ENCODE measurements around the gene ATP6V1A.
"Not testable (repeated sequence)": the region's sequence is repeated elsewhere in the genome, so short reads cannot be mapped to it uniquely, and the experiment has no call there.

ATP6V1A gene

DNA sequence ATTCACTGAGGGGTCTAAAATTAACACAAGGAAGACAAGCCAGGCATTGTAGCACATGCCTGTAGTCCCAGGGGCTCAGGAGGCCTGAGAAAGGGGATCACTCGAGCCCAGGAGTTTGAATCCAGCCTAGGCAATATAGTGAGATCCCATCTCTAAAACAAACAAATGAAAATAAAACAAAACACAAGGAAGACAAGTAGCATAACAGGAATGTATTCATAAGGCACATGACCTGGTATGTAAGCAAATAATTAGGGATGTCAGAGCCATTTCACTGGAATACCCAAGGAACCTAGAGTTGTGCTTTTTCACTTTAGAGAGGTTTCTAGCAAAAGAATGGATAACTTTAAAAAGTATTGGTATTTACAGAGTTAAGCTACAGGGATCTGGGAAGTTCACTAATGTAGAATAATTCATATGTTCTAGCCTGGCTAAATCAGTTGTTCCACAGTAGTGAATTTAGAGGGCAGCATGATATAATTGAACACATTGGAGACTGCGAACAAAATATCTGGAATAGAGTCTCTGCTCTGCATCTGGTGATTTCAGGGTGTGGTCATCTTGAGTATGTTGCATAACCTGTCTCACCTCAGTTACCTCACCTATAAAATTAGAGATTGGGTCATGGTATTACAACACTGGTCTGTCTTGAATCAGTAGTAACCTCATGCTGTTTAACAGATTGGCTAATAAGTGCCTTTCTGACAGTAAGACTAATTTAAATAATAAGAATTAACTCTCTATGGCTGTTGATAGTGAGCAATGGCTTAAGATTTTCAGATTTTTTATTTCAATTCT lies 101.0 kb downstream of the ATP6V1A start:
- no peak overlapping the region for H3K4me3 ChIP-seq (ENCODE audit: low read length in 2 of 2)
- H3K36me3 ChIP-seq (ENCODE audit: control insufficient read depth in 2 of 2, insufficient read depth in 2 of 2, low read length in 2 of 2) = no peaks in the 10 kb centered on the region
- no peaks in the 10 kb centered on the region for H3K27me3 ChIP-seq (ENCODE audit: control insufficient read depth in 1 of 2, insufficient read depth in 2 of 2, low read length in 2 of 2)
- H3K27ac ChIP-seq (ENCODE audit: low read length) = no peak overlapping the region
- H3K9me3 ChIP-seq (ENCODE audit: control insufficient read depth in 2 of 2, low read length in 2 of 2) = no peaks in the 10 kb centered on the region
- no peaks in the 10 kb centered on the region for H3K4me1 ChIP-seq (ENCODE audit: control insufficient read depth, insufficient read depth, low read length)
- no peak overlapping the region for H3K9ac ChIP-seq (ENCODE audit: low read length in 2 of 2)

DNA sequence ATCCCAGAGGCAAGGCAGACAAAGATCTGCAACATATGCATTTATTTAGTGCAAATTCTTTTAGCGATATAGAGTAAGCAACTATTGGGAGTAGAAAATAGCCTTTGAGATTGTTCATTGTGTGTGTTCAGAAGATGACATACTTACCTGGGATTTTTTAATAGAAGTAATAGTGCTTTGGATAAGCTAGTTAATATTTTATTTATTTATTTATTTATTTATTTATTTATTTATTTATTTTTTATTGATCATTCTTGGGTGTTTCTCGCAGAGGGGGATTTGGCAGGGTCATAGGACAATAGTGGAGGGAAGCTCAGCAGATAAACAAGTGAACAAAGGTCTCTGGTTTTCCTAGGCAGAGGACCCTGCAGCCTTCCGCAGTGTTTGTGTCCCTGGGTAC lies 102.2 kb downstream of the ATP6V1A start:
- H3K27ac ChIP-seq (ENCODE audit: low read length); H3K9ac ChIP-seq (ENCODE audit: low read length in 2 of 2); H3K4me3 ChIP-seq (ENCODE audit: low read length in 2 of 2); H3K36me3 ChIP-seq (ENCODE audit: control insufficient read depth in 2 of 2, insufficient read depth in 2 of 2, low read length in 2 of 2); H3K4me1 ChIP-seq (ENCODE audit: control insufficient read depth, insufficient read depth, low read length); H3K27me3 ChIP-seq (ENCODE audit: control insufficient read depth in 1 of 2, insufficient read depth in 2 of 2, low read length in 2 of 2); H3K9me3 ChIP-seq (ENCODE audit: control insufficient read depth in 2 of 2, low read length in 2 of 2): not testable (repeated sequence)

DNA sequence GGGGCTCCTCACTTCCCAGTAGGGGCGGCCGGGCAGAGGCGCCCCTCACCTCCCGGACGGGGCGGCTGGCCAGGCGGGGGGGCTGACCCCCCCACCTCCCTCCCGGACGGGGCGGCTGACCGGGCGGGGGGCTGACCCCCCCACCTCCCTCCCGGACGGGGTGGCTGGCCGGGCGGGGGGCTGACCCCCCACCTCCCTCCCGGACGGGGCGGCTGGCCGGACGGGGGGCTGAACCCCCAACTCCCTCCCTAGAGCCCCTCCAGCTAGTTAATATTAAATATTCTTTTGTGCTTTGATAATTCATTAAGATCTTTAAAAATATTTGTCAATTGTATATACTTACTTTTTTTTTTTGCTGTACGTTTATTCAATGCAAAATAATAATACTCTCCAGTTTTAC lies 103.0 kb downstream of the ATP6V1A start:
- H3K4me1 ChIP-seq (ENCODE audit: control insufficient read depth, insufficient read depth, low read length); H3K9ac ChIP-seq (ENCODE audit: low read length in 2 of 2); H3K27me3 ChIP-seq (ENCODE audit: control insufficient read depth in 1 of 2, insufficient read depth in 2 of 2, low read length in 2 of 2); H3K4me3 ChIP-seq (ENCODE audit: low read length in 2 of 2); H3K27ac ChIP-seq (ENCODE audit: low read length); H3K36me3 ChIP-seq (ENCODE audit: control insufficient read depth in 2 of 2, insufficient read depth in 2 of 2, low read length in 2 of 2); H3K9me3 ChIP-seq (ENCODE audit: control insufficient read depth in 2 of 2, low read length in 2 of 2): not testable (repeated sequence)

DNA sequence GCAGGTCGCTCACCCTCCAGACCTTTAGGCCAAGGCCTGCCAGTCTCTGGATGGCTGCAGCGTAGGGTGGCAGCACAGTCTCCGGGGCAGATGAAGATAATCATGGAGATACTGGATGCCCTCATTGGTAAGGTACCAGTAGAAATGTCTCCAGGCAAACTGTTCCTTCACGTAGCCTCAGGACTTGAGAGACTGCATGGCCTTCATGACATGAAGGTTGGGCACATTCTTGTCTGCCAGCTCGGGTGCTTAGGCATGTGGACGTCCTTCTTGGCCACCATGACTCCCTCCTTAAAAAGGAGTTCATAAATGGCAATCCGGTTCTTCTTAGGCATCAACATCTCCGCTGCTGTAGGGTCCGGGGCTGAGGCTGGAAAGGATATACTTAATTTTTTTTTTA lies 103.6 kb downstream of the ATP6V1A start:
- H3K27ac ChIP-seq (ENCODE audit: low read length); H3K36me3 ChIP-seq (ENCODE audit: control insufficient read depth in 2 of 2, insufficient read depth in 2 of 2, low read length in 2 of 2); H3K27me3 ChIP-seq (ENCODE audit: control insufficient read depth in 1 of 2, insufficient read depth in 2 of 2, low read length in 2 of 2); H3K9me3 ChIP-seq (ENCODE audit: control insufficient read depth in 2 of 2, low read length in 2 of 2); H3K9ac ChIP-seq (ENCODE audit: low read length in 2 of 2); H3K4me1 ChIP-seq (ENCODE audit: control insufficient read depth, insufficient read depth, low read length); H3K4me3 ChIP-seq (ENCODE audit: low read length in 2 of 2): not testable (repeated sequence)

DNA sequence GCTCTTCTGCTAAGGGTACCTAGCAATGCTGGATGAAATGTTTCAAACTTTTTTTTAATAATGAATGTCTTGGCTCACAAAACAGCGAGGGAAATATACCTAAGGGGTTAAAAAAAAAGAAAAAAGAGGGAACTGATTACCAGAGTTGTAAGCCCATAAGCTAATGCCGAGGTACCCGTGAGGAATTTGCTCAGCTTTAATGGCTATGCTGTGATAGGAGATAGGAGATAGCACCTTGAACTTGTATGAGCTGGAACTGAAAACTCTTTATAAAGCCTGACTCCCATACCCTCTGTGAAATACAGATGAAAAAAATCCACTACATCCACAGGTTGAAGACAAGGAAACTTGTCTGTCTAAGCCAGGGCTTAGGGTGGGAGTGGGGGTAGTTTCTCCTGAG lies 105.7 kb downstream of the ATP6V1A start:
- no peaks in the 10 kb centered on the region for H3K27me3 ChIP-seq (ENCODE audit: control insufficient read depth in 1 of 2, insufficient read depth in 2 of 2, low read length in 2 of 2)
- no peak overlapping the region for H3K9ac ChIP-seq (ENCODE audit: low read length in 2 of 2)
- H3K4me3 ChIP-seq (ENCODE audit: low read length in 2 of 2) = no peak overlapping the region
- H3K4me1 ChIP-seq (ENCODE audit: control insufficient read depth, insufficient read depth, low read length) = no peaks in the 10 kb centered on the region
- H3K9me3 ChIP-seq (ENCODE audit: control insufficient read depth in 2 of 2, low read length in 2 of 2) = no peaks in the 10 kb centered on the region
- H3K27ac ChIP-seq (ENCODE audit: low read length) = no peak overlapping the region
- H3K36me3 ChIP-seq (ENCODE audit: control insufficient read depth in 2 of 2, insufficient read depth in 2 of 2, low read length in 2 of 2) = no peaks in the 10 kb centered on the region

All from stomach smooth muscle (tissue), 2 donors.